Cardiac septum (tissue), 1 donor: ENCODE measurements around the gene MEIOB. TPM values are rescaled to one million over a fixed set of nuclear protein-coding genes. Genes with fewer than 3 reads are reported as not detected.
"Not testable (repeated sequence)": the region's sequence is repeated elsewhere in the genome, so short reads cannot be mapped to it uniquely, and the experiment has no call there.

Source experiments
- DNase-seq: peaks from one replicate; pipeline ENCODE4 v3.0.0-alpha.2; 2020; ENCODE audit warnings: low spot score
- intact Hi-C: fragments of 100-400 bp; cut with DNase I; formaldehyde crosslinking; loops from one replicate; pipeline ENCODE4 v1.14.0; 2022
- total RNA-seq: library from RNA; stranded (reverse); fragmentation: NEBNext Ultra II Directional; extraction: Animal tissue kit (Norgen Biotek cat#: 25700); gene quantifications from one replicate; pipeline ENCODE4 v1.2.1, GENCODE V29; 2021
- donor health status: DM: no; HTN: no; CAD: no.

MEIOB gene
- total RNA-seq, 1 donor from 2014 or later, result not detected

GRCh38 chr16:1881172-1881571, 9.2 kb upstream of the MEIOB start:
- intact Hi-C loops, DNase-seq: not testable (repeated sequence)

DNA sequence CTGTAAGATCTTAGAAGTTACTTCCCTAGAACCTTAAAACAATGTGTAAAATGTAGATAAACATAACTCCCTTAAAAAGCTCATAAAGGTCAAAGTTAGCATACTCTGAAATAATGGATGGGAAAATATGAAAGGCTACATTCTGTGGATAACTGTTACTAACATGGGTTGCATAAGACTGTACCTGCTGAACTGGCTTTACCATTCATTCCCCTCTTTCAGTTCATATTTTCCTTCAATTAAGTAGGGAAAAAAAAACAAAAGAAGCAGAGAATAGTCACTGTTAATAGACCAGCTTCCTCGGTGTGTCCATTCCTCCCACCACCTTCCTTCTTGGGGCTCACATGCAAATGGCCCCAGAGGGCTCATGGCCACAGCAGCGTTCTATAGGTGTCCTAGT, 7.5 kb upstream of the MEIOB start:
- intact Hi-C loops, result no loop called here
- DNase-seq, result no peak

- intact Hi-C loops, result no loop called here
Observed at GRCh38 chr16:1878256-1878655, 6.3 kb upstream of the MEIOB start.

DNA sequence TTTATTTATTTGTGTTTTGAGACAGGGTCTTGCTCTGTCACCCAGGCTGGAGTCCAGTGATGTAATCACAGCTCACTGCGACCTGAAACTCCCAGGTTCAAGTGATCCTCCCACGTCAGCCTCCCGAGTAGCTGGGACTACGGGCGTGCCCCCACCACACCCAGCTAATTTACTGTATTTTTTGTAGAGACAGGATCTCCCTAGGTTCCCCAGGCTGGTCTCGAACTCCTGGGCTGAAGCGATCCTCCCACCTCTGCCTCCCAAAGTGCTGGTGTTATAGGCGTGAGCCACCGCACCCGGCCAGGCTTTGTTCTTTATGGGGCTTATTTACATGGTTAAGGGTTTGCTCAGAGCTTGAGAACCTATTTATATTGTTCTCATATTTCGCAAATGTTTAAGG, 5.8 kb upstream of the MEIOB start:
- intact Hi-C loops, result no loop called here
- DNase-seq, result no peak

More at GRCh38 chr16:1878256-1878655, 6.3 kb upstream of the MEIOB start:
- no peak for DNase-seq

DNA sequence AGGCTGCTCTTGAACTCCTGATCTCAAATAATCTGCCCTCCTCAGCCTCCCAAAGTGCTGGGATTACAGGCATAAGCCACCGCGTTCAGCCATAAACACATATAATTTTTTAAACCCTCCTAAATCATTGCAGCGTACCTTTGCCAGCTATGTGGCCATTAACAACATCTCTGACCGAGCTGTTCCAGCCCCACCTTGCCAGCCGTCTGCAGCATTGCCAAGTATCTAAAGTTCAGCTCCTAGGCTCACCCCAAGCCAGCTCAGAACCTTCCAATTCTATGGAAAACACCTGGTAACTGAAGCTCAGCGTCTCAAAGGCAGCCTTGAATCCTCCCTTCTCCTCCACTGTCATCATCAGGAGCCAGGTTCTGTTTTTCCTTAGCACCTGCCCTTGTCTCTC, 5.1 kb upstream of the MEIOB start:
- DNase-seq, result no peak
- intact Hi-C loops, result no loop called here

DNA sequence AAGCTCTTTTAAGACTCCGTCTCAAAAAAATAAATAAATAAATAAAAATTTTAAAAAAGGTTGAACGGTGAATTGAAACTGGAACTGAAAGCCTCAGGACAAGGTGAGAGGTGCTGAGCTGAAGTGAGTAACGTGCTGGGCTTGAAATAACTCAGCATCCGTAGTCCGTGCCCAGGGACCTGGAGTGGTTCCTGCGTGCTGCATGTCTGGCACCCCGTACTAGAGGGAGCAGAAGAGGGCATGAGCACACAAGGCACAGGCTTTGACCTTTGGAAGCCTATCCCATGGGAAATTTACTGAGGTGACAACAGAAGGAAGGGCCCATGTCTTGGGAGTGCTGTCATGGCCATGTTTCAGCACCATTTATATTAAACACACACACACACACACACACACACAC, 4.5 kb upstream of the MEIOB start:
- intact Hi-C loops, result no loop called here
- no peak for DNase-seq

- DNase-seq, intact Hi-C loops: not testable (repeated sequence)
Observed at GRCh38 chr16:1876066-1876465, 4.1 kb upstream of the MEIOB start.

DNA sequence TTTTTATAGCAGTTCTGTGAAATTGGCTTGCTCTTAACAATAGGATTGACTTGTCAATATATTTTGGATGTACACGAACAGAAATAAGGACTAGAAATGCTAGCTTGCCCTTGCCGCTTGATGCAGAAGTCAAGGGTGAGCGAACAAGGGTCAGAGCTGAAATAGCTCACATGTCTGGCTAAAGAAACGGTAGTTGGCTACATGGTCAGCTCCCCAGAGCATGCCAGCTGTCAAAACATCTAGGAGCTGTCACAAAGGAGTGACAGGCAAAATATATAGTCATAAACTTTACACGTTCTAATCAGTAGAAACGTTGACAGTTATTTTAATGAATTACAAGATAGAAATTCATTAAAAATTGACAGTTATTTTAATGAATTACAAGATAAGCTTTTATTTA, 2.9 kb upstream of the MEIOB start:
- intact Hi-C loops, result no loop called here
- no peak for DNase-seq

- no peak for DNase-seq
- intact Hi-C loops, result no loop called here
Observed at GRCh38 chr16:1870365-1871082, 1.4 kb downstream of the MEIOB start.

GRCh38 chr16:1865902-1866690, 5.9 kb downstream of the MEIOB start:
- DNase-seq, result no peak
- intact Hi-C loops, result no loop called here

GRCh38 chr16:1863681-1864460, 8.1 kb downstream of the MEIOB start:
- no peak for DNase-seq
- intact Hi-C loops, result loop anchor here (2.0 kb wide), 1 partner anchor 67 kb away; no protein-coding TSS in a partner anchor

DNA sequence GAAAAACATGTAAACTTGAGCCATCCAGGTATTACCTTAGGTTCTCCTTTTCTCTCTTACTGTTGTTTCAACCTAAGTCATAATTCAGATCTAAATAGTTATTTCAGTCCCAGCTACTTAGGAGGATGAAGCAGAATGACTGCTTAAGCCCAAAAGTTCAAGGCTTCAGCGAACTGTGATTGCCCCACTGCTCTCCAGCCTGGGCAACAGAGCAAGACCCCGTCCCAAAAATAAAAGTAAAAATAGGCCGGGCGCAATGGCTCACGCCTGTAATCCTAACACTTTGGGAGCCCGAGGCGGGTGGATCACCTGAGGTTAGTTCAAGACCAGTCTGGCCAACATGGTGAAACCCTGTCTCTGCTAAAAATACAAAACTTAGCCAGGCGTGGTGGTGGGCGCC, 9.6 kb downstream of the MEIOB start:
- no peak for DNase-seq
- intact Hi-C loops, result loop anchor here (2.0 kb wide), 1 partner anchor 68 kb away; no protein-coding TSS in a partner anchor

GRCh38 chr16:1861730-1862129, 10.2 kb downstream of the MEIOB start:
- intact Hi-C loops, result loop anchor here (2.0 kb wide), 1 partner anchor 69 kb away; no protein-coding TSS in a partner anchor
- no peak for DNase-seq

GRCh38 chr16:1859650-1860049, 12.3 kb downstream of the MEIOB start:
- intact Hi-C loops, result no loop called here
- no peak for DNase-seq

GRCh38 chr16:1858189-1858865, 13.6 kb downstream of the MEIOB start:
- no peak for DNase-seq
- intact Hi-C loops, result no loop called here

DNA sequence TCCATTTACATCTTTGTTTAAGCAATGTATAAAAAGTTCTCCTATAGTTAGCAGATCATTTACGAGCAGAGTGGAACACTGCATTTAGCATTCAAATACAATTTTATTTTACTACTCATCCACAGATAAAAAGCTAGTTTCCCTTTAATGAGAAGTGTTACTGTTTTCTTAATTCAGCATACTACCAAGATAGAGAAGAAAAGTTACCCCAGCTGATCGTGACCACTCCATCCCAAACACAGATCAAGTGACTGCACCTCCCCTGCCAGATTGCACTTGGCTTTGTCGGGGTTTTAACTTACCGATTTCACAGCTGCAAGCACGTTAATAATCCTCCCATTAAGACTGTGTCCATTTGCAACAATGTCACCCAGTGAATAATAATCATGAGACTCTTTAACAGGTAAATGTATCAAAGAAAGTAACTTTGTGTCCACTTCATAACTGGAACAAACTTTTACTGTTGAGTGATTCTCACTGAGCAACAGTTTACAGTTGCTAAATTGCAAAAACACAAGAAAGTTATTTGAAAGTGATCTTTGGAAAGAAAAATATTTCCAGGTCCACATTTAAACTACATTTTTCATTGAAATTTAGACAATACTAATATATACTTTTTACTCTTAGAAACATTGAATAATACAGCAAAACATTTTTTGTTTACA, 14.4 kb downstream of the MEIOB start:
- intact Hi-C loops, result no loop called here

DNA sequence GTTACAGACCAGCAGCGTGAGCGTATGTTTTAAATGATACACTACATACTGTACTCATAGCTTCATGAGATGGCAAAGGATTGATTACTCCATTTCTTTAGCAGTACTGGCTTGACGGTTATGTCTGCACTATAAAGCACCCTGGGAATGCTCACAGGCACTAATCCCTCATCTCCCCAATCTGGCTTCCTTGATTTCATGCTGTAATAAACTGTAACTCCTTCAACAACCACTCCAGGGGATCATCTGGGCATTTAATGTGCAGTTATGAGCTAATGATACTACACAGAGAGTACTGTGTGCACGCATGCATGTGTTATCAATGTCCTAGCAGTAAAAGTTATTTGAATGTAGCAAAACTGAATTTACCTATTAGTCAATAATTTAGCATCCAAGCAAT, 20.2 kb downstream of the MEIOB start:
- intact Hi-C loops, result no loop called here
- DNase-seq, result no peak

More for the DNA sequence above, 14.4 kb downstream of the MEIOB start:
- no peak for DNase-seq

- intact Hi-C loops, result no loop called here
- no peak for DNase-seq
Observed at GRCh38 chr16:1850981-1851380, 21.0 kb downstream of the MEIOB start.

GRCh38 chr16:1846416-1846815, 25.5 kb downstream of the MEIOB start:
- intact Hi-C loops, result no loop called here
- no peak for DNase-seq
